Head of caudate nucleus (tissue), 42 donors: ENCODE results near the gene C11orf98.
A peak's percentile ranks its signal among the peaks of the same experiment; 100 is the strongest.
"Not testable (repeated sequence)": the region's sequence is repeated elsewhere in the genome, so short reads cannot be mapped to it uniquely, and the experiment has no call there.

ENCODE experiments used
- DNase-seq, 42 donors: peaks; one replicate each; pipeline versions ENCODE4 v3.0.0 to v3.0.0-alpha.2; 2020 to 2021; ENCODE audit warnings: mixed read lengths in 7 of 42
- intact Hi-C: fragments of 100-400 bp; cut with DNase I; formaldehyde crosslinking; loops from one replicate; pipeline ENCODE4 v1.15.0; 2022

Gene C11orf98

GRCh38 chr11:62666259-62666926 is 1.4 kb upstream of the C11orf98 start:
- intact Hi-C loops: no loop called here
- DNase-seq: no peak

DNA sequence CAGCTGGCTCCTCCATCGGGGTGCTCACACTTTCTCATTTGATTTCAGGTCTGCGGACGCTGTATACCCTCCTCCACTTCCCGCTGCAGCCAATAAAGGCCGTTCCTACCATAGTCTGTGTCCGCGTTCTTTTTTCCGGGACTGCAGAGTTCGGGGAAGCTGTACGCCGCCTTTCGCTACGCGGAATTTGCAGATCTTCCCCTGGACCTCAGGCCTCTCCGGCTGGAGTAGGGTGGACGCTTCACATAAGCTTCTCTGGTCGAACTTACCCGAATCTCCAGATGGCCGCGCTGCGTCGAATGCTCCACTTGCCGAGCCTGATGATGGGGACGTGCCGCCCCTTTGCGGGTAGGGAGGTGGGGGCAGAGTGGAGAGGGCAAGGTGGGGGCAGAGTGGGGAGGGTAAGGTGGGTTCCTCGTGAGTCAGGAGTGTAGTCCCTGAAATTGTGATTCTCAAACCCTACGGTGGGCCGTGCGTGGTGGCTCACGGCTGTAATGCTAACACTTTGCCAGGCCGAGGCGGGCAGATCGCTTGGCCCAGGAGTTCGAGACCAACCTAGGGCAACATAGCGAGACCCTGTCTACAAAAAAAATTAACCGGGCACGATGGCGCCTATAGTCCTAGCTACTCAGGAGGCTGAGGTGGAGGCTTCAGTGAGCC is 719 bp upstream of the C11orf98 start:
- DNase-seq: peak in 35 of 42 donors; percentile 17 to 72 (median 49)
- intact Hi-C loops: no loop called here

- DNase-seq: peak in 19 of 42 donors; percentile 22 to 73 (median 57)
- intact Hi-C loops: no loop called here
Observed at GRCh38 chr11:62664405-62665074, 470 bp downstream of the C11orf98 start.

DNA sequence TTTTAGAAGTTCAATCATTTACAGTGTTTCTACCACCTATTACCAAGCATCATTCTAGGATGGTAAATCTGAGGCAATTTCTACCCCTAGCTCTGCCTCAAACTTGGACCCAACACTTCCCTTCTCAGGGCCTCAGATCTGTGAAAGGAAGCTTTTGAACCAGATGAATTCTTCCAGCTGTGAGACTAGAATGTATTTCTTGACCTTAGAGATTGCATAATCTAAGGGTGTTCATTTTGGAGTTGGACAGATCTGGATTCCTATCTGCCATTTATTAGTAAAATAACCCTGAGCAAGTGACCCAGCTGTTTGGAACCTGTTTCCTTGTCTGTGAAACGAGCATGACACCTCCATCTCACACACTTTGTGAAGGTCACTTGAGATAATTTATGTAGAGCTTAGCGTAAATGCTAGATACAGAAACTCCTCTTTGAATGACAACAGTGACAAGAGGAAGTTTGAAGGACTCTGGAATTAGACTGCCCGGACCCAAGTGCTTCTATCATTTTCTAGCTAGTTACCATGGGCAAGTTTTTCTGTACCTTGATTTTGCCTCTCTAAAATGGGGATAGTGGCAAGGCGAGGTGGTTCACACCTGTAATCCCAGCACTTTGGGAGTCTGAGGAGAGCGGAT is 8.1 kb downstream of the C11orf98 start:
- no peak for DNase-seq
- intact Hi-C loops: no loop called here

DNA sequence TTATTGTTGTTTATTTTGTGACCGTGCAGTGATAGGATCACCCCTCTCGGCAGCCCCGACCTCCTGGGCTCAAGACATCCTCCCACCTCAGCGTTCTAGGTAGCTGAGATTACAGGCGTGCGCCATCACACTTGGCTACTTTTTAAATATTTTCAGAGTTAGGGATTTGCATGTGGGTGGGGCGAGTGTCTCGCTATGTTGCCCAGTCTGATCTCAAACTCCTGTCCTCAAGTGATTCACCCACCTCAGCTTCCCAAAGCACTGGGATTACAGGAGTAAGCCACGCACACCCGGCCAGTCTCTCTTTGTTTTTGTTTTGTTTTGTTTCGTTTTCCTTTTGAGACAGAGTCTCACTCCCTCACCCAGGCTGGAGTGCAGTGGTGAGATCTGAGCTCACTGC is 10.7 kb downstream of the C11orf98 start:
- intact Hi-C loops: no loop called here
- DNase-seq: no peak

DNA sequence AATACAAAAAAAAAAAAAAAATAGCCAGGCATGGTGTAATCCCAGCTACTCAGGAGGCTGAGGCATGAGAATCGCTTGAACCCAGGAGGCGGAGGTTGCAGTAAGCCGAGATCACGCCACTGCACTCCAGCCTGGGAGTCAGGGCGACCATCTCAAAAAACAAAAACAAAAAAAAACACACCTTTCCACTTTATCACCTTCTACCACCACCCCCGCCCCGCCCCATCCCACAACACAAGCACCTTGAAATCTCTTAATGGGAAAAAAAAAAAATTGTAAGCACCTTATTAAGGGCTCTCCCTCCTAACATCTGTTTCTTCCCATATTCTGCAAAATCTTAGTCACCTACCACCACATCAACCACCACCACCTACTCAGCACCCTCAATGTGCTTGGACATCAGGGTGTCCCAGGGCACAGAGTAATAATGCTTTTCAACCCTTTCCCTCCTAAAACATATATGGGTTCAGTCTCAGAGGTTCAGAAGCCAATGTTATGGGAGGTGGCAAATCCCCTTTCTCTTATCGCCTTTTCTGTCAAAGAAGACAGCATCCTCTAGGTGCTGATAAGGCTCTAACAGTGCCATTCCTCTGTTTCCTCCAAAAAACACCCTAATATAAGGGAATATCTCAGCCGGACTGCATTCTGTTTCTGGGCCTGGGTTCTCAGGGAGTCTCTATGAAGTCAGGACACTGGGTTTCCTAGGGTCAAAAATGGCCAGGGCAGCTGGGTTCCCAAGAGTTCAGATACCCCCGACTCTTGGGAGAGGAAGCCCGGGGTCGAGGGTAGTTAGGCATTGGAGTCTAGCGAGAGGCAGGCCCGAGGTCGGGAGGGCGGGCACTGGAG is 12.6 kb downstream of the C11orf98 start:
- DNase-seq: peak in 1 of 42 donors; percentile 12
- intact Hi-C loops: no loop called here

DNA sequence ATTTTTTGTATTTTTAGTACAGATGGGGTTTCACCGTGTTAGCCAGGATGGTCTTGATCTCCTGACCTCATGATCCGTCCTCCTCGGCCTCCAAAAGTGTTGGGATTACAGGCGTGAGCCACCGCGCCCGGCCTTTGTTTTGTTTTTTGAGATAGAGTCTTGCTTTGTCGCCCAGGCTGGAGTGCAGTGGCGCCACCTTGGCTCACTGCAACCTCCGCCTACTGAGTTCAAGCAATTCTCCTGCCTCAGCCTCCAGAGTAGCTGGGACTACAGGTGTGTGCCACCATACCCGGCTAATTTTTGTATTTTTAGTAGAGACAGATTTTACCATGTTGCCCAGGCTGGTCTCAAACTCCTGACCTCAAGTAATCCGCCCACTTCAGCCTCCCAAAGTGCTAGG is 14.7 kb downstream of the C11orf98 start:
- intact Hi-C loops: not testable (repeated sequence)

DNA sequence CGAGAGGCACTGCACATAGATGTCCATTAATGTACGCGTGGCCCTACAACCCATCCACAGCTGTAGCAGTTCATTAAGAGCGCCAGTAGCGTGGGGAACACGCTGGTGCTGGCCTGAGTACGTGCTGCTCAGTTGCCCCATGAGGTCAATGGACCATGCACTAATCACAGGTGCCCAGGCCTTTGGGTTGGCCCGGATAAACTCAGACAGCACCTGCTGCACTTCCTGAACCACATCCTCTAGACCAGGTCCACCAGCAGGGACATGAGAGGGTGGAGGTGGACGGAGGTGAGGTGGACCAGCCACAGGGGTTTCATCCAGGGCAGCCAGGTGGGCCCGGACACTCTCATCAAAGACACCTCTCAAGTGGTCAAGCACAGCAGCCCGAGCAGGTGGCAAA is 15.5 kb downstream of the C11orf98 start:
- no peak for DNase-seq
- intact Hi-C loops: no loop called here

More for the DNA sequence above, 14.7 kb downstream of the C11orf98 start:
- not testable (repeated sequence) for DNase-seq

GRCh38 chr11:62648967-62649364 is 16.0 kb downstream of the C11orf98 start:
- no peak for DNase-seq
- intact Hi-C loops: no loop called here

- intact Hi-C loops: no loop called here
Observed at GRCh38 chr11:62648185-62648966, 16.6 kb downstream of the C11orf98 start.

GRCh38 chr11:62647609-62648005 is 17.4 kb downstream of the C11orf98 start:
- no peak for DNase-seq
- intact Hi-C loops: no loop called here

More at GRCh38 chr11:62648185-62648966, 16.6 kb downstream of the C11orf98 start:
- DNase-seq: no peak

DNA sequence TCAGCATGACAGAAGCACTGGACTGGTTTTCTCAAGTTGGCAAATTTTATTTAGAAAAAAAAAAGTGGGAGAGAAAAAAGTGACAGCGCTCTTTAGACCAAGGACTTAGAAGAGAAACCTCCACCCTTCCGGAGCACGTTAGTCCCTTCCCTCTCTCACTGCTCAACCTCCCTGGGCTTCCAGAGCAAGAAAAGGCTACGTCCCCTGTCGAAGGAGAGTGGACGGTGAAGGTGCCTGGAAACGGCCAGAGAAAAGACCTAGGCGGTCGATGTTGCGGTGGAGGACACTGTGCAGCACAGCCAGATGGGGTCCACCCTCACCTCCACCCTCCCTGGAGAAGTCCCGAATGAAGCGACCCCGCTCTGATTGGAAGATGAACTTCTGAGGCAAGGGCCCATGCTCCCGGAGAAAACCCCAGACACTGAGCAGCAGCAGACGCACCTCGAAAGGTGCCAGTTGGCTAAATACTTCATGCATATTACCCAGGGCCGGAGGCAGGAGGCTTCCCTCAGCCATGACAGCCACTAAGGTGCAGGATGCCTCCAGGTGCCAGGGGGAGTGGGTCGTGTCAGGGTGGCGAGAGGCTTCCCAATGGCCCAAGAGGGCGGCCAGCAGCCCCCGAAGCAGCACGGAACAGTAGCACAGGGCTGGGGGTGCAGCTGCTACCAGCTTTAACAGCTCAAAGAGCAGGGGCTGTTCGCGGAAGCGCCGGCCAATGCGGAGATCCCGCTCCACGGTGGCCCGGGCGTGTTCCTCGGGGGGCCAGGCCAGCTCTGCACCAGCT is 18.0 kb downstream of the C11orf98 start:
- intact Hi-C loops: no loop called here
- peak in 3 of 42 donors; percentile 14 to 44 (median 24) for DNase-seq

DNA sequence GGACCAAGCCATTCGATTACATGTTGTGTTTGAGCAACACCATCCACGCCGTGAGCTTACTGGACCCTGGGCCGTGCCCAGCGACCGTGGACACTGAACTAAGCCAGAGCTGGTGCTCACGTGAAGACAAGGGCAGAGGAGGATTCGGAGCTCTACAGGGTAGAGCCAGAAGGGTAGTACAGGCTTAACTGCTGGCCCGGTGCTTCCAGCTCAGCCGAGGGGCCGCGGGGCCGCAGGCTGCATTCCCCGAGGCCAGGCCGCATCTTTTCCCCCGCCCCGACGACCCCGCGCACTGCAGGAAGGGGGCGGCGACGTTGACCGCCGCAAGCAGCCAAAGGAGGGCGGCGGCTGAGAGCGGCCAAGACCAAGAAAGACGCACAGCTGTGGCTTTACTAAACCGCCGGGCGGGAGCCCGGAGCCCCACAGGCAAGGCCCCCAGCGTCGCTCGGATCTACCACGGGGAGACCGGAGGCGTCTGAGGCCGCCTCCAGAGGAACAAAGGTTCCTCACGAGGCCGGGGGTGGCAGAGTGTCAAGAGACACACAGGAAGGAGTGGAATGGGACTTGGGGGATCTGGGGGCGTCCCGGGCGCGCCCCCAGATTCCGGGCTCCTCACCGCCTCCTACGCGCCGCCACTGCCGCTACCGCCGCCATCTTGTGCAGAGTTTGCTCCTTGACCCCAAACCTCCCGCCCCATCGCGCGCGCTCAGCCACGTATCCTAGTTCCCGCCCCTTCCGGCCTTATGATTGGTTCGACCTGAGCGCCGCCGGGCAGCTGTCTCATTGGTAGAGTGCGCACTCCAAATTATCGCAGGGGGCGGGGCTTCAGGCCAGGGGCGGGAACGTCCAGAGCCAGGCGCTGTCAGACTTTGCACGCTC is 18.8 kb downstream of the C11orf98 start, which contains the start of gene GANAB:
Gene GANAB (minus strand): TSS at position 668 of the 879 bp plus-strand sequence. CDS start 14 bp downstream, at position 654.
- peak; percentile 98 to 100 (median 99) for DNase-seq
- intact Hi-C loops: no loop called here

- intact Hi-C loops: no loop called here
- no peak for DNase-seq
Observed at GRCh38 chr11:62645671-62645945, 19.4 kb downstream of the C11orf98 start.

DNA sequence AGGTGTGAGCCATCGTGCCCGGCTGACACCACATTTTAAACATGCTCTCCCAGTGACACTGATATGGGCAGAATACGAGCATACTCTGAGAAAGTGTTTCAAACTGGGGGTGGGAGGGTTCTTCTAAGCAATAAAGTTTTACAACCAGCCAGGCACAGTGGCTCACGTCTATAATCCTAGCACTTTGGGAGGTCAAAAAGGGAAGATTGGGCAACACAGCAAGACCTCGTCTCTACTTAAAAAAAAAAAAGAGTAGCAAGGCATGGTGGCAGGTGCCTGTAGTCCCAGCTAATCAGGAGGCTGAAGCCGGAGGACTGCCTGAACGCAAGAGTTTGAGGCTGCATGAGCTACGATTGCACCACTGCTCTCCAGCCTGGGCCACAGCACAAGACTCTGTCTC is 20.8 kb downstream of the C11orf98 start:
- intact Hi-C loops: no loop called here
- no peak for DNase-seq

DNA sequence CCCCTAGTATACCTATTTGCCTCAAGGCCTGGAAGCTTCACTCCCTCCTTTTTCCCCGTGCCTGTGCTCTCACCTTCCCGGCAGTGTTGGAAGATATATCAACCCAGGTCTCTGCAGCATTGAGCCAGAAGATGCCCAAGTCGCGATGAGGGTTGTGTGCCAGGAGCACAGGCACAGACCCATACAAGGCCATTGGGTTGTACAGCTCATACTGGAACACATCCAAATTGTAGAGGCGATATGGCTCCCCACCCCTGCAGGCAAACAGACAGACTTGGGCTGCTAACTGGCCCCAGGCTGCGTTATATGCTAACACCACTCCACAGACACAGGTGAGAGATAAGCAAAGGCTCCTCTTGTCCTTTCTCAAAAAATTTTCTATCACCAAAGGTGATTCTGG is 32.5 kb downstream of the C11orf98 start:
- intact Hi-C loops: no loop called here
- no peak for DNase-seq
